ENCODE measurements around the gene BBX.

Gene BBX

GRCh38 chr3:107855710-107856109 lies 332.9 kb downstream of the BBX start:
- no peak for DNase-seq

- DNase-seq = no peak
These were observed 335.1 kb downstream of the BBX start for GRCh38 chr3:107857854-107858253.

GRCh38 chr3:107858876-107859275 lies 336.1 kb downstream of the BBX start:
- DNase-seq = no peak
